ENCODE data around the gene MYO16.

DNA sequence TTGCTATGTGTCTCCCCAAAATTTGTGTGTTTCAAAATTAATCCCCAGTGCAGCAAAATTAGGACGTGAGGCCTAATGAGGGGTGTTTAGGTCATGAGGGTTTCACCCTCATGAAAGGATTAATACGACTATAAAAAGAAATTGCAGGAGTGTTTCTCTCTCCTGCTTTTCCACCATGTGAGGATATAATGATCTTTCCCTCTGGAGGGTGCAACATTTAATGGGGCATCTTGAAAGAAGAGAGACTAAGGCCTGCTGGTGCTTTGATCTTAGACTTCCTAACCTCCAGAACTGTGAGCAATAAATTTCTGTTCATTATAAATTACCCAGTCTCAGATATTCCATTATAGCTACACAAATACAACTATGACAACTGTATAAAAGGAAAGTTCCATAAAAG is 183.2 kb downstream of the MYO16 start:
- no peak for TF ChIP-seq POLR2A (IDR thresholded peaks at IDR 0.05)
- TF ChIP-seq, protein P1, sequence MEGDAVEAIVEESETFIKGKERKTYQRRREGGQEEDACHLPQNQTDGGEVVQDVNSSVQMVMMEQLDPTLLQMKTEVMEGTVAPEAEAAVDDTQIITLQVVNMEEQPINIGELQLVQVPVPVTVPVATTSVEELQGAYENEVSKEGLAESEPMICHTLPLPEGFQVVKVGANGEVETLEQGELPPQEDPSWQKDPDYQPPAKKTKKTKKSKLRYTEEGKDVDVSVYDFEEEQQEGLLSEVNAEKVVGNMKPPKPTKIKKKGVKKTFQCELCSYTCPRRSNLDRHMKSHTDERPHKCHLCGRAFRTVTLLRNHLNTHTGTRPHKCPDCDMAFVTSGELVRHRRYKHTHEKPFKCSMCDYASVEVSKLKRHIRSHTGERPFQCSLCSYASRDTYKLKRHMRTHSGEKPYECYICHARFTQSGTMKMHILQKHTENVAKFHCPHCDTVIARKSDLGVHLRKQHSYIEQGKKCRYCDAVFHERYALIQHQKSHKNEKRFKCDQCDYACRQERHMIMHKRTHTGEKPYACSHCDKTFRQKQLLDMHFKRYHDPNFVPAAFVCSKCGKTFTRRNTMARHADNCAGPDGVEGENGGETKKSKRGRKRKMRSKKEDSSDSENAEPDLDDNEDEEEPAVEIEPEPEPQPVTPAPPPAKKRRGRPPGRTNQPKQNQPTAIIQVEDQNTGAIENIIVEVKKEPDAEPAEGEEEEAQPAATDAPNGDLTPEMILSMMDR (IDR thresholded peaks at IDR 0.05), result no peak
